Nephron progenitor cell (in vitro differentiated cells): ENCODE data around the gene PKM.

Source experiments
- DNase-seq: peaks from one replicate; pipeline ENCODE4 v3.0.0; 2021
- H3K27ac Mint-ChIP-seq: 2 replicates; pipeline ENCODE4 v1.8.0; 2021; ENCODE audit warnings: mild to moderate bottlenecking, moderate library complexity, mixed read lengths
- H3K27me3 Mint-ChIP-seq: 2 replicates; pipeline ENCODE4 v1.8.0; 2021; ENCODE audit warnings: mild to moderate bottlenecking, low read depth, mixed read lengths; ENCODE audit not compliant: poor library complexity
- H3K36me3 Mint-ChIP-seq: 2 replicates; pipeline ENCODE4 v1.8.0; 2021; ENCODE audit warnings: low read depth, mixed read lengths
- H3K4me1 Mint-ChIP-seq: 2 replicates; pipeline ENCODE4 v1.8.0; 2021; ENCODE audit warnings: mixed read lengths
- H3K4me3 Mint-ChIP-seq: 2 replicates; pipeline ENCODE4 v1.8.0; 2021; ENCODE audit warnings: mild to moderate bottlenecking, moderate library complexity, mixed read lengths
- H3K9me3 Mint-ChIP-seq: 2 replicates; pipeline ENCODE4 v1.8.0; 2021; ENCODE audit warnings: mild to moderate bottlenecking, moderate library complexity, mixed read lengths
- TF ChIP-seq, protein P1 (sequence below): fragments of 200-600 bp; sonication (generic); IDR thresholded peaks from 2 replicates; pipeline ENCODE4 v1.5.0; 2021; ENCODE audit warnings: antibody characterized with exemption

PKM gene

DNA sequence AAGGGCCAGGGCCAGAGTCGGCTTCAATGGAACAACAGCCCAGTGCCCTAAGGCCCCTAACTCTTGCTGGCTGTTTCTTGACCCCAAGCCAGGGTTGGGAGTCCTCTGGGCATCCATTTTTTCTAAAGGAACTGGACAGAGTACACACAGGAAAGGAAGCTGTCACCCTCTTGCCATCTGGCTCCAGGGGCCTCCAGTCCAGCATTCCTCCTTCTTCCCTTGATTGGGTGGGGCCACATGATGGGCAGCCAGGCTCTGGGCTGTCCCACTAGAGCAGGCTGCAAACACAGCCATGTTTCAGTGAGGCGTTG, 31.8 kb downstream of the PKM start:
- no peak for DNase-seq
- Mint-ChIP-seq H3K36me3 (peaks cover 51% of the 10 kb centered on the region), H3K4me1 (peaks cover 5% of the 10 kb centered on the region), H3K27ac (no peak overlapping the region), H3K9me3 (no peaks in the 10 kb centered on the region), H3K4me3 (no peak overlapping the region), H3K27me3 (peaks cover 53% of the 10 kb centered on the region)
- TF ChIP-seq, protein P1, sequence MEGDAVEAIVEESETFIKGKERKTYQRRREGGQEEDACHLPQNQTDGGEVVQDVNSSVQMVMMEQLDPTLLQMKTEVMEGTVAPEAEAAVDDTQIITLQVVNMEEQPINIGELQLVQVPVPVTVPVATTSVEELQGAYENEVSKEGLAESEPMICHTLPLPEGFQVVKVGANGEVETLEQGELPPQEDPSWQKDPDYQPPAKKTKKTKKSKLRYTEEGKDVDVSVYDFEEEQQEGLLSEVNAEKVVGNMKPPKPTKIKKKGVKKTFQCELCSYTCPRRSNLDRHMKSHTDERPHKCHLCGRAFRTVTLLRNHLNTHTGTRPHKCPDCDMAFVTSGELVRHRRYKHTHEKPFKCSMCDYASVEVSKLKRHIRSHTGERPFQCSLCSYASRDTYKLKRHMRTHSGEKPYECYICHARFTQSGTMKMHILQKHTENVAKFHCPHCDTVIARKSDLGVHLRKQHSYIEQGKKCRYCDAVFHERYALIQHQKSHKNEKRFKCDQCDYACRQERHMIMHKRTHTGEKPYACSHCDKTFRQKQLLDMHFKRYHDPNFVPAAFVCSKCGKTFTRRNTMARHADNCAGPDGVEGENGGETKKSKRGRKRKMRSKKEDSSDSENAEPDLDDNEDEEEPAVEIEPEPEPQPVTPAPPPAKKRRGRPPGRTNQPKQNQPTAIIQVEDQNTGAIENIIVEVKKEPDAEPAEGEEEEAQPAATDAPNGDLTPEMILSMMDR: no peak

- Mint-ChIP-seq H3K4me3 (peak overlapping the region; percentile 79), H3K9me3 (no peaks in the 10 kb centered on the region), H3K36me3 (peaks cover 46% of the 10 kb centered on the region), H3K4me1 (peaks cover 5% of the 10 kb centered on the region), H3K27ac (no peak overlapping the region), H3K27me3 (peaks cover 59% of the 10 kb centered on the region)
- TF ChIP-seq, protein P1: no peak
- no peak for DNase-seq
Observed at GRCh38 chr15:72198356-72199204, 32.4 kb downstream of the PKM start.

DNA sequence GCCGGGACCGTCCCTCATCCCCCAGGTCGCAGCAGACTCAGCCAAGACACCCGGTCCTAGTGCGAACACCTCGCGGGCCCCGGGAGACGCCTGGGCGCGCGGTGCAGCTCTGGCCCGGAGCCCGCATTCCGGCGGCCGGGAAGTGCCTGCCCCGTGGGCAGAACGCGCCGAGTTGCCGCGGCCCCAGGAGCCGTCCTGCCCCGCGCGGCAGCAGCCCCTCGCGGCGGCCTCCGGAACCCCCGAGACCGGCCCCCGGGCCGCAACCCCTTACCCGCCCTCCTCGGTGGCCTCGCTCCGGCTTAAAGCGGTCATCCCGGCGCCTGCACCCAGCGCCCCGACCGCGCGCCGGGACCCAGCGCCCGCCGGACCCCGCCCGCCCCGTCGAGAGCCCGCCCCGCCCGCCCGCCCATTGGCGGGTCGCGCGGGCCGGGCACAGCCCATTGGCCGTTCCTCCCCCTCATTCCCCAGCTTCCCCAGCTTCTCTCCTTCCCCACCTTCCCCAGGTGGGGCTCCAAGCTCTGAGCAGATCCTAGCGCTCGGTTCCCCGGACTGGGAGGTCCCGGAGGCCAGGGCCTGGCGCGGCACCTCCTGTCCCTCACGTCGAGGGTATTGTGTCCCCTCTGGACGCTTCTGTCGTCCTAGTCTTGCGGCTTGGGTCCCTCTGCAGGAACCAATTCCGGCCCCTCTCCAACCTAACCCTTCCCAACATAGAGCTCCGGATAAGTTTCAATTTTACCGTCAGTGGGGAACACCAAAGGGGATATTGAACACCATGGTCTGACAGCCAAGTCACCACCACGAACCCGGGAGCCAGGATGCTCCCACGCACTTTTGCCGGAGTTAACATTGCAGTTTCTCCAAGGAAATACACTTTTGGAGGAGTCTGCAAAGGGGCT, 33.3 kb downstream of the PKM start, which contains the start of gene GRAMD2A:
Gene GRAMD2A (minus strand): TSS at position 328 of the 896 bp plus-strand sequence.
- H3K36me3 Mint-ChIP-seq: peaks cover 38% of the 10 kb centered on the region
- peak within 1 kb of the TSS; percentile 79 for H3K4me3 Mint-ChIP-seq
- H3K4me1 Mint-ChIP-seq: peaks cover 5% of the 10 kb centered on the region
- peaks cover 68% of the 10 kb centered on the region for H3K27me3 Mint-ChIP-seq
- DNase-seq: peak; percentile 69
- TF ChIP-seq, protein P1: no peak
- no peak within 1 kb of the TSS for H3K27ac Mint-ChIP-seq
- no peaks in the 10 kb centered on the region for H3K9me3 Mint-ChIP-seq

DNA sequence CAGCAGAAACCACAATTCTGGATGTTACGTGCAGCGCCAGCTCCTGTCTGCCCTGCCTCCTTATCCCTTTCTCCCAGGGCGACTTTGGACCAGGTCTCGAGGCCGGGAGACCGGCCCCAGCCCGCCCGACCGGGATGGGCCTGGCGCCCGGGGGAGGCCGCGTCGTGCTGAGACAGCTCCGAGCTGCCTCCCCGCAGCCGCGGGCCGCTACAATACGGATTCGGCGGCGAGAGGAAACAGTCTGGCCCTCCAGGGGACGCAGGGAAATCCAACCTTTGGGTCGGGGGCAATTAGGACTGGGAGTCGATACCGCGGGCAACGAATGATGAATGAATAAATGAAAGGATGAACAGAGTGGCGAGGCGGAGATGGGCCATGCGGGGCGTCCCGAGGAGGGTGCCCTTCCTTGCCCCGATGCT, 33.9 kb downstream of the PKM start:
- Mint-ChIP-seq H3K27me3 (peaks cover 72% of the 10 kb centered on the region), H3K27ac (no peak overlapping the region), H3K4me1 (peaks cover 10% of the 10 kb centered on the region), H3K9me3 (no peaks in the 10 kb centered on the region), H3K4me3 (peak overlapping the region; percentile 73), H3K36me3 (peaks cover 32% of the 10 kb centered on the region)
- DNase-seq: no peak
- TF ChIP-seq, protein P1: no peak

- Mint-ChIP-seq H3K4me3 (peak overlapping the region; percentile 64), H3K36me3 (peaks cover 32% of the 10 kb centered on the region), H3K27ac (no peak overlapping the region), H3K4me1 (peaks cover 10% of the 10 kb centered on the region), H3K9me3 (no peaks in the 10 kb centered on the region), H3K27me3 (peaks cover 74% of the 10 kb centered on the region)
- TF ChIP-seq, protein P1: no peak
- no peak for DNase-seq
Observed at GRCh38 chr15:72196409-72197040, 34.5 kb downstream of the PKM start.
